Transverse colon (tissue), 4 donors: ENCODE results near the gene AURKAIP1.

Experiments
- CTCF ChIP-seq, 5 experiments: fragments of 200-600 bp in 3 of 5; fragments of 450-650 bp in 2 of 5; sonication (generic) in 3 of 5; IDR thresholded peaks; 1 replicate in 2 of 5; 2 replicates in 3 of 5; pipeline ENCODE4 v1.5.1; 2016 to 2017; ENCODE audit warnings: antibody characterized with exemption in 5 of 5, inconsistent platforms in 3 of 5, mild to moderate bottlenecking in 2 of 5, moderate library complexity in 1 of 5
- POLR2A ChIP-seq: fragments of 450-650 bp; IDR thresholded peaks from one replicate; pipeline ENCODE4 v1.6.1; 2016; ENCODE audit warnings: antibody characterized with exemption, mild to moderate bottlenecking, moderate library complexity
- POLR2AphosphoS5 ChIP-seq, 3 donors: sonication (generic); formaldehyde crosslinking; IDR thresholded peaks; one replicate each; pipeline ENCODE4 v1.6.1; 2016; ENCODE audit warnings: antibody characterized with exemption in 3 of 3

GRCh38 chr1:1329304-1330210, 45.5 kb downstream of the AURKAIP1 start:
- no peak for TF ChIP-seq CTCF (IDR thresholded peaks at IDR 0.05)
- peak in 2 of 3 donors; percentile 43 to 45 for TF ChIP-seq POLR2AphosphoS5 (IDR thresholded peaks at IDR 0.05)
- TF ChIP-seq POLR2A, result no peak
